ENCODE data around the gene TMC2. TPM values are rescaled to one million over a fixed set of nuclear protein-coding genes. Genes with fewer than 3 reads are reported as not detected.

The TMC2 gene
- total RNA-seq, 1 experiment from 2014 or later, result not detected

- no peak overlapping the region for H3K27ac Mint-ChIP-seq
- peaks cover 18% of the 10 kb centered on the region for H3K27me3 Mint-ChIP-seq (ENCODE audit: low read depth)
- H3K9me3 Mint-ChIP-seq, result no peaks in the 10 kb centered on the region
- TF ChIP-seq ZBTB21 (CRISPR knock-in tag; IDR thresholded peaks at IDR 0.05; ENCODE audit: borderline replicate concordance) (no peak), CTCF (IDR thresholded peaks at IDR 0.05) (no peak), MLX (CRISPR knock-in tag; IDR thresholded peaks at IDR 0.05) (no peak), ATF1 (CRISPR knock-in tag; IDR thresholded peaks at IDR 0.05) (no peak), ZNF138 (CRISPR knock-in tag; conservative IDR thresholded peaks at IDR 0.05) (no peak), KAT7 (CRISPR knock-in tag; IDR thresholded peaks at IDR 0.05; ENCODE audit: borderline replicate concordance) (no peak), ZNF121 (CRISPR knock-in tag; IDR thresholded peaks at IDR 0.05) (no peak), FOXJ3 (CRISPR knock-in tag; IDR thresholded peaks at IDR 0.05; ENCODE audit: borderline replicate concordance) (no peak), CBFB (CRISPR knock-in tag; IDR thresholded peaks at IDR 0.05; ENCODE audit: low read depth) (no peak), SOX15 (CRISPR knock-in tag; IDR thresholded peaks at IDR 0.05) (no peak), EMX1 (CRISPR knock-in tag; IDR thresholded peaks at IDR 0.05) (no peak), JAZF1 (CRISPR knock-in tag; IDR thresholded peaks at IDR 0.05) (no peak), ZNF532 (CRISPR knock-in tag; IDR thresholded peaks at IDR 0.05; ENCODE audit: borderline replicate concordance) (no peak)
- TF ChIP-seq, protein P1, sequence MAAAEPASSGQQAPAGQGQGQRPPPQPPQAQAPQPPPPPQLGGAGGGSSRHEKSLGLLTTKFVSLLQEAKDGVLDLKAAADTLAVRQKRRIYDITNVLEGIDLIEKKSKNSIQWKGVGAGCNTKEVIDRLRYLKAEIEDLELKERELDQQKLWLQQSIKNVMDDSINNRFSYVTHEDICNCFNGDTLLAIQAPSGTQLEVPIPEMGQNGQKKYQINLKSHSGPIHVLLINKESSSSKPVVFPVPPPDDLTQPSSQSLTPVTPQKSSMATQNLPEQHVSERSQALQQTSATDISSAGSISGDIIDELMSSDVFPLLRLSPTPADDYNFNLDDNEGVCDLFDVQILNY (CRISPR knock-in tag; IDR thresholded peaks at IDR 0.05), result no peak
- TF ChIP-seq, protein P2, sequence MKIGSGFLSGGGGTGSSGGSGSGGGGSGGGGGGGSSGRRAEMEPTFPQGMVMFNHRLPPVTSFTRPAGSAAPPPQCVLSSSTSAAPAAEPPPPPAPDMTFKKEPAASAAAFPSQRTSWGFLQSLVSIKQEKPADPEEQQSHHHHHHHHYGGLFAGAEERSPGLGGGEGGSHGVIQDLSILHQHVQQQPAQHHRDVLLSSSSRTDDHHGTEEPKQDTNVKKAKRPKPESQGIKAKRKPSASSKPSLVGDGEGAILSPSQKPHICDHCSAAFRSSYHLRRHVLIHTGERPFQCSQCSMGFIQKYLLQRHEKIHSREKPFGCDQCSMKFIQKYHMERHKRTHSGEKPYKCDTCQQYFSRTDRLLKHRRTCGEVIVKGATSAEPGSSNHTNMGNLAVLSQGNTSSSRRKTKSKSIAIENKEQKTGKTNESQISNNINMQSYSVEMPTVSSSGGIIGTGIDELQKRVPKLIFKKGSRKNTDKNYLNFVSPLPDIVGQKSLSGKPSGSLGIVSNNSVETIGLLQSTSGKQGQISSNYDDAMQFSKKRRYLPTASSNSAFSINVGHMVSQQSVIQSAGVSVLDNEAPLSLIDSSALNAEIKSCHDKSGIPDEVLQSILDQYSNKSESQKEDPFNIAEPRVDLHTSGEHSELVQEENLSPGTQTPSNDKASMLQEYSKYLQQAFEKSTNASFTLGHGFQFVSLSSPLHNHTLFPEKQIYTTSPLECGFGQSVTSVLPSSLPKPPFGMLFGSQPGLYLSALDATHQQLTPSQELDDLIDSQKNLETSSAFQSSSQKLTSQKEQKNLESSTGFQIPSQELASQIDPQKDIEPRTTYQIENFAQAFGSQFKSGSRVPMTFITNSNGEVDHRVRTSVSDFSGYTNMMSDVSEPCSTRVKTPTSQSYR (CRISPR knock-in tag; IDR thresholded peaks at IDR 0.05), result no peak
- TF ChIP-seq, protein P3, sequence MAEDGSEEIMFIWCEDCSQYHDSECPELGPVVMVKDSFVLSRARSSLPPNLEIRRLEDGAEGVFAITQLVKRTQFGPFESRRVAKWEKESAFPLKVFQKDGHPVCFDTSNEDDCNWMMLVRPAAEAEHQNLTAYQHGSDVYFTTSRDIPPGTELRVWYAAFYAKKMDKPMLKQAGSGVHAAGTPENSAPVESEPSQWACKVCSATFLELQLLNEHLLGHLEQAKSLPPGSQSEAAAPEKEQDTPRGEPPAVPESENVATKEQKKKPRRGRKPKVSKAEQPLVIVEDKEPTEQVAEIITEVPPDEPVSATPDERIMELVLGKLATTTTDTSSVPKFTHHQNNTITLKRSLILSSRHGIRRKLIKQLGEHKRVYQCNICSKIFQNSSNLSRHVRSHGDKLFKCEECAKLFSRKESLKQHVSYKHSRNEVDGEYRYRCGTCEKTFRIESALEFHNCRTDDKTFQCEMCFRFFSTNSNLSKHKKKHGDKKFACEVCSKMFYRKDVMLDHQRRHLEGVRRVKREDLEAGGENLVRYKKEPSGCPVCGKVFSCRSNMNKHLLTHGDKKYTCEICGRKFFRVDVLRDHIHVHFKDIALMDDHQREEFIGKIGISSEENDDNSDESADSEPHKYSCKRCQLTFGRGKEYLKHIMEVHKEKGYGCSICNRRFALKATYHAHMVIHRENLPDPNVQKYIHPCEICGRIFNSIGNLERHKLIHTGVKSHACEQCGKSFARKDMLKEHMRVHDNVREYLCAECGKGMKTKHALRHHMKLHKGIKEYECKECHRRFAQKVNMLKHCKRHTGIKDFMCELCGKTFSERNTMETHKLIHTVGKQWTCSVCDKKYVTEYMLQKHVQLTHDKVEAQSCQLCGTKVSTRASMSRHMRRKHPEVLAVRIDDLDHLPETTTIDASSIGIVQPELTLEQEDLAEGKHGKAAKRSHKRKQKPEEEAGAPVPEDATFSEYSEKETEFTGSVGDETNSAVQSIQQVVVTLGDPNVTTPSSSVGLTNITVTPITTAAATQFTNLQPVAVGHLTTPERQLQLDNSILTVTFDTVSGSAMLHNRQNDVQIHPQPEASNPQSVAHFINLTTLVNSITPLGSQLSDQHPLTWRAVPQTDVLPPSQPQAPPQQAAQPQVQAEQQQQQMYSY (CRISPR knock-in tag; IDR thresholded peaks at IDR 0.05), result no peak
- TF ChIP-seq, protein P4, sequence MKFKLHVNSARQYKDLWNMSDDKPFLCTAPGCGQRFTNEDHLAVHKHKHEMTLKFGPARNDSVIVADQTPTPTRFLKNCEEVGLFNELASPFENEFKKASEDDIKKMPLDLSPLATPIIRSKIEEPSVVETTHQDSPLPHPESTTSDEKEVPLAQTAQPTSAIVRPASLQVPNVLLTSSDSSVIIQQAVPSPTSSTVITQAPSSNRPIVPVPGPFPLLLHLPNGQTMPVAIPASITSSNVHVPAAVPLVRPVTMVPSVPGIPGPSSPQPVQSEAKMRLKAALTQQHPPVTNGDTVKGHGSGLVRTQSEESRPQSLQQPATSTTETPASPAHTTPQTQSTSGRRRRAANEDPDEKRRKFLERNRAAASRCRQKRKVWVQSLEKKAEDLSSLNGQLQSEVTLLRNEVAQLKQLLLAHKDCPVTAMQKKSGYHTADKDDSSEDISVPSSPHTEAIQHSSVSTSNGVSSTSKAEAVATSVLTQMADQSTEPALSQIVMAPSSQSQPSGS (CRISPR knock-in tag; IDR thresholded peaks at IDR 0.05; ENCODE audit: borderline replicate concordance, low read depth), result no peak
- DNase-seq (ENCODE audit: low spot score), result no peak
- no peaks in the 10 kb centered on the region for H3K36me3 Mint-ChIP-seq
- ChIA-PET CTCF (interaction anchor here (0.7 to 2.5 kb wide), 3 partner anchors 10 to 115 kb away, joined by 4 to 9 read pairs (median 8); no protein-coding TSS in a partner anchor), POLR2A (no interaction called here)
- ATAC-seq, result no peak
- H3K4me3 Mint-ChIP-seq, result no peak overlapping the region
- H3K4me1 Mint-ChIP-seq, result no peaks in the 10 kb centered on the region
Observed at GRCh38 chr20:2637246-2637645, 100.9 kb downstream of the TMC2 start.

All from WTC11 (cell line).